ENCODE results near the gene GGN. TPM values are rescaled to one million over a fixed set of nuclear protein-coding genes. Genes with fewer than 3 reads are reported as not detected.

Gene GGN
- total and polyA plus RNA-seq, 2 donors (not counting 1 experiment from before 2014, with no cell fraction given) = 0.20 to 0.50 TPM

DNA sequence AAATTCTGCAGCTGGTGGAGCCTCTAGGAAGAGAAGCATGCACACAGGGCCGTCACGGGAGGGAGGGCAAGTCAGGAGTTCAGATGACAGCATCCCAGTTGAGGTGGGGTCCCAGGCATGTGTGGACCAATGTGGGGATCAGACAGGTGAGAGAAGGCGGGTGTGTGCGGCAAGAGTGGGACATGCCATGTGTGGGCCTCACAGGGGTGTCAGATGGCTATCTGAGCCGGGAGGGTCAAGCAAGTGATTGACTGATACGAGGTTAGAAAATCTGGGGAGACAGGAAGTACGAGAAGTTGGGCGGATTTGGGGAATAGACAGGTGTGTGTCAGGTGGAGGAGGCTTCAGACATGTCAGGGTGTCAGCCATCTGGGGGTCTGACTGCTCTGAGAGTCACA lies 29.3 kb upstream of the GGN start:
- no peaks in the 10 kb centered on the region for H3K79me2 ChIP-seq (ENCODE audit: control insufficient read depth, insufficient read depth, low read length)

DNA sequence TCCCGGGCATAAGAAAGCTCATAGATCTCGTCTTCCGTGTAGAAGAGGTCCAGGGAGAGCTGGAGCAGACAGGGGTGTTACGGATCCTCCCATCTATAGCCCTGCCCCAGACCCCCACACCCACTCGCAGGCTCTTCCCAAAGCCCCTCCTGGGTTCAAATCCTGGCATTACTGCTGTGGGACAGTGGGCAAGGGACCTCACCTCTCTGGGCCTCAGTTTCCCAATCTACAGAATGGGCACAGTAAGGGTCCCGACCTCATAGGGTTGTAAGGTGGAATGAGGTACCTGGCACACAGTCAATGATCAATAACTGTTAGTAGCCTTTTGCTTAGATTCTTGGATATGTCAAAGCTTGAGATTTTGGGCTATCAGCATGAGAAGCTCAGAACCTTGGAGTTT lies 25.6 kb upstream of the GGN start:
- TF ChIP-seq, protein P1, sequence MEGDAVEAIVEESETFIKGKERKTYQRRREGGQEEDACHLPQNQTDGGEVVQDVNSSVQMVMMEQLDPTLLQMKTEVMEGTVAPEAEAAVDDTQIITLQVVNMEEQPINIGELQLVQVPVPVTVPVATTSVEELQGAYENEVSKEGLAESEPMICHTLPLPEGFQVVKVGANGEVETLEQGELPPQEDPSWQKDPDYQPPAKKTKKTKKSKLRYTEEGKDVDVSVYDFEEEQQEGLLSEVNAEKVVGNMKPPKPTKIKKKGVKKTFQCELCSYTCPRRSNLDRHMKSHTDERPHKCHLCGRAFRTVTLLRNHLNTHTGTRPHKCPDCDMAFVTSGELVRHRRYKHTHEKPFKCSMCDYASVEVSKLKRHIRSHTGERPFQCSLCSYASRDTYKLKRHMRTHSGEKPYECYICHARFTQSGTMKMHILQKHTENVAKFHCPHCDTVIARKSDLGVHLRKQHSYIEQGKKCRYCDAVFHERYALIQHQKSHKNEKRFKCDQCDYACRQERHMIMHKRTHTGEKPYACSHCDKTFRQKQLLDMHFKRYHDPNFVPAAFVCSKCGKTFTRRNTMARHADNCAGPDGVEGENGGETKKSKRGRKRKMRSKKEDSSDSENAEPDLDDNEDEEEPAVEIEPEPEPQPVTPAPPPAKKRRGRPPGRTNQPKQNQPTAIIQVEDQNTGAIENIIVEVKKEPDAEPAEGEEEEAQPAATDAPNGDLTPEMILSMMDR (conservative IDR thresholded peaks at IDR 0.05 in 1 of 2, IDR thresholded peaks at IDR 0.05 in 1 of 2; ENCODE audit: low read depth in 1 of 2, low read length in 2 of 2) = no peak
- no peak for TF ChIP-seq EZH2 (IDR thresholded peaks at IDR 0.05; ENCODE audit: low read length, missing control alignments)
- Histone ChIP-seq H3K9me3 (ENCODE audit: control insufficient read depth, insufficient read depth, low read depth, low read length) (no peaks in the 10 kb centered on the region), H4K20me1 (ENCODE audit: control insufficient read depth, extremely low read depth, insufficient read depth, low read length) (no peaks in the 10 kb centered on the region), H3K9ac (ENCODE audit: insufficient read depth, low read length) (no peak overlapping the region), H3K4me2 (ENCODE audit: extremely low read depth, insufficient read depth, low read length) (no peak overlapping the region), H3K27ac (ENCODE audit: insufficient read depth, low read length) (no peak overlapping the region), H3K79me2 (ENCODE audit: control insufficient read depth, insufficient read depth, low read length) (no peaks in the 10 kb centered on the region), H3K4me3 (replicated peaks in 1 of 4; ENCODE audit: control extremely low read depth in 1 of 4, insufficient read depth in 1 of 4, low read depth in 3 of 4, low read length in 4 of 4) (no peak overlapping the region), H3K4me1 (ENCODE audit: control insufficient read depth, extremely low read depth, insufficient read depth, low read length) (no peaks in the 10 kb centered on the region), H3K27me3 (ENCODE audit: control insufficient read depth, insufficient read depth, low read length) (peaks cover 7% of the 10 kb centered on the region), H2AFZ (ENCODE audit: low read length) (no peak overlapping the region), H3K36me3 (ENCODE audit: control insufficient read depth, insufficient read depth, low read length) (no peaks in the 10 kb centered on the region)
- no peak for DNase-seq (ENCODE audit: low read depth in 2 of 2)

More for the DNA sequence above, 29.3 kb upstream of the GGN start:
- Histone ChIP-seq H3K9ac (ENCODE audit: insufficient read depth, low read length) (no peak overlapping the region), H3K9me3 (ENCODE audit: control insufficient read depth, insufficient read depth, low read depth, low read length) (no peaks in the 10 kb centered on the region), H3K4me1 (ENCODE audit: control insufficient read depth, extremely low read depth, insufficient read depth, low read length) (no peaks in the 10 kb centered on the region), H3K4me2 (ENCODE audit: extremely low read depth, insufficient read depth, low read length) (no peak overlapping the region), H3K36me3 (ENCODE audit: control insufficient read depth, insufficient read depth, low read length) (no peaks in the 10 kb centered on the region), H3K27ac (ENCODE audit: insufficient read depth, low read length) (no peak overlapping the region), H3K4me3 (replicated peaks in 1 of 4; ENCODE audit: control extremely low read depth in 1 of 4, insufficient read depth in 1 of 4, low read depth in 3 of 4, low read length in 4 of 4) (no peak overlapping the region), H3K27me3 (ENCODE audit: control insufficient read depth, insufficient read depth, low read length) (peaks cover 10% of the 10 kb centered on the region), H2AFZ (ENCODE audit: low read length) (no peak overlapping the region), H4K20me1 (ENCODE audit: control insufficient read depth, extremely low read depth, insufficient read depth, low read length) (no peaks in the 10 kb centered on the region)
- DNase-seq (ENCODE audit: low read depth in 2 of 2) = no peak
- TF ChIP-seq EZH2 (IDR thresholded peaks at IDR 0.05; ENCODE audit: low read length, missing control alignments) = no peak
- TF ChIP-seq, protein P1 (conservative IDR thresholded peaks at IDR 0.05 in 1 of 2, IDR thresholded peaks at IDR 0.05 in 1 of 2; ENCODE audit: low read depth in 1 of 2, low read length in 2 of 2) = no peak

DNA sequence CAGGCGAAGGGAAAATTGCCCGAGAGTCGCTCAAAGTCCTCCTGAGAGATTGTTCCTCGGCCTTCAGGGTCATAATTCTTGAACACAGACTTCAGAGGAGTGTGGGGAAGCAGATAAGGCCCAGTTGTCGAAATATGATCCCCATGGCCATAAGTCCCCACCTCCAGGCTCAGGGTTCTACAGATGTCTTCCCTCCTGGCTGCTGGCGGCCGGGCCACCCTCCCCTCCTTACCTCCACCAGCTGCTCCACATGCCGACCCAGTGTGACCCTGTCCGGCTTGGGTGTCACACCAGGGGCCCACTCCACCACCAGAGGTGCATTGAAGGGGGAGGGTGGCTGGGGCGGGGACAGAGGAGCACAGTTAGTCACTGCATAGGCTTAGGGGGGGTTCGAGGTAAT lies 25.1 kb upstream of the GGN start:
- Histone ChIP-seq H3K27ac (ENCODE audit: insufficient read depth, low read length) (no peak overlapping the region), H2AFZ (ENCODE audit: low read length) (no peak overlapping the region), H3K79me2 (ENCODE audit: control insufficient read depth, insufficient read depth, low read length) (no peaks in the 10 kb centered on the region), H3K9me3 (ENCODE audit: control insufficient read depth, insufficient read depth, low read depth, low read length) (no peaks in the 10 kb centered on the region), H3K27me3 (ENCODE audit: control insufficient read depth, insufficient read depth, low read length) (peaks cover 3% of the 10 kb centered on the region), H3K4me1 (ENCODE audit: control insufficient read depth, extremely low read depth, insufficient read depth, low read length) (no peaks in the 10 kb centered on the region), H4K20me1 (ENCODE audit: control insufficient read depth, extremely low read depth, insufficient read depth, low read length) (no peaks in the 10 kb centered on the region), H3K4me2 (ENCODE audit: extremely low read depth, insufficient read depth, low read length) (no peak overlapping the region), H3K9ac (ENCODE audit: insufficient read depth, low read length) (no peak overlapping the region), H3K4me3 (replicated peaks in 1 of 4; ENCODE audit: control extremely low read depth in 1 of 4, insufficient read depth in 1 of 4, low read depth in 3 of 4, low read length in 4 of 4) (no peak overlapping the region), H3K36me3 (ENCODE audit: control insufficient read depth, insufficient read depth, low read length) (no peaks in the 10 kb centered on the region)
- no peak for TF ChIP-seq EZH2 (IDR thresholded peaks at IDR 0.05; ENCODE audit: low read length, missing control alignments)
- TF ChIP-seq, protein P1 (conservative IDR thresholded peaks at IDR 0.05 in 1 of 2, IDR thresholded peaks at IDR 0.05 in 1 of 2; ENCODE audit: low read depth in 1 of 2, low read length in 2 of 2) = no peak
- no peak for DNase-seq (ENCODE audit: low read depth in 2 of 2)

Data from fibroblast of lung (primary cell).